ENCODE measurements around the gene PRTG. TPM values are rescaled to one million over a fixed set of nuclear protein-coding genes. Genes with fewer than 3 reads are reported as not detected.

Gene PRTG
- total RNA-seq, 1 donor from 2014 or later: 574 TPM

GRCh38 chr15:55683376-55683775 is 59.6 kb downstream of the PRTG start:
- Histone ChIP-seq H3K27me3 (no peaks in the 10 kb centered on the region), H4K20me1 (ENCODE audit: low read depth) (peaks cover 87% of the 10 kb centered on the region), H3K4me2 (no peak overlapping the region), H2AFZ (replicated peaks) (no peak overlapping the region), H3K79me2 (ENCODE audit: low read depth) (peaks cover 64% of the 10 kb centered on the region), H3K27ac (no peak overlapping the region), H3K36me3 (peaks cover 17% of the 10 kb centered on the region), H3K9me3 (ENCODE audit: low read depth) (no peaks in the 10 kb centered on the region), H3F3A (ENCODE audit: low read depth) (peaks cover 48% of the 10 kb centered on the region), H3K9ac (no peak overlapping the region), H3K4me3 (no peak overlapping the region), H3K4me1 (peaks cover 35% of the 10 kb centered on the region)
- H3K27me3 Mint-ChIP-seq (ENCODE audit: insufficient read depth, low read depth): no peaks in the 10 kb centered on the region
- peaks cover 43% of the 10 kb centered on the region for H3K36me3 Mint-ChIP-seq
- no peak for TF ChIP-seq CTCF (IDR thresholded peaks at IDR 0.05)
- TF ChIP-seq EZH2 (IDR thresholded peaks at IDR 0.05): no peak
- TF ChIP-seq EZH2phosphoT487 (IDR thresholded peaks at IDR 0.05): no peak
- H3K4me3 Mint-ChIP-seq: no peak overlapping the region
- no peak for DNase-seq (ENCODE audit: low spot score)
- H3K4me1 Mint-ChIP-seq: peaks cover 58% of the 10 kb centered on the region
- H3K27ac Mint-ChIP-seq: no peak overlapping the region
- no peaks in the 10 kb centered on the region for H3K9me3 Mint-ChIP-seq

GRCh38 chr15:55681631-55682030 is 61.3 kb downstream of the PRTG start:
- Histone ChIP-seq H3K27me3 (no peaks in the 10 kb centered on the region), H3K9me3 (ENCODE audit: low read depth) (no peaks in the 10 kb centered on the region), H3K4me2 (no peak overlapping the region), H3K79me2 (ENCODE audit: low read depth) (peaks cover 56% of the 10 kb centered on the region), H3K36me3 (peaks cover 28% of the 10 kb centered on the region), H3K4me3 (no peak overlapping the region), H3K4me1 (peaks cover 35% of the 10 kb centered on the region), H3K27ac (no peak overlapping the region), H4K20me1 (ENCODE audit: low read depth) (peaks cover 87% of the 10 kb centered on the region), H2AFZ (replicated peaks) (no peak overlapping the region), H3F3A (ENCODE audit: low read depth) (peaks cover 55% of the 10 kb centered on the region), H3K9ac (no peak overlapping the region)
- no peaks in the 10 kb centered on the region for H3K9me3 Mint-ChIP-seq
- H3K36me3 Mint-ChIP-seq: peaks cover 38% of the 10 kb centered on the region
- no peak for DNase-seq (ENCODE audit: low spot score)
- no peak overlapping the region for H3K4me3 Mint-ChIP-seq
- no peak overlapping the region for H3K27ac Mint-ChIP-seq
- TF ChIP-seq EZH2phosphoT487 (IDR thresholded peaks at IDR 0.05) (no peak), EZH2 (IDR thresholded peaks at IDR 0.05) (no peak), CTCF (IDR thresholded peaks at IDR 0.05) (no peak)
- H3K27me3 Mint-ChIP-seq (ENCODE audit: insufficient read depth, low read depth): no peaks in the 10 kb centered on the region
- H3K4me1 Mint-ChIP-seq: peaks cover 59% of the 10 kb centered on the region

GRCh38 chr15:55676507-55676906 is 66.4 kb downstream of the PRTG start:
- no peaks in the 10 kb centered on the region for H3K27me3 Mint-ChIP-seq (ENCODE audit: insufficient read depth, low read depth)
- peaks cover 63% of the 10 kb centered on the region for H3F3A ChIP-seq (ENCODE audit: low read depth)
- H3K4me3 Mint-ChIP-seq: peak overlapping the region; percentile 58
- TF ChIP-seq EZH2phosphoT487 (IDR thresholded peaks at IDR 0.05): no peak
- peaks cover 33% of the 10 kb centered on the region for H3K36me3 Mint-ChIP-seq
- H3K9me3 ChIP-seq (ENCODE audit: low read depth): no peaks in the 10 kb centered on the region
- peaks cover 57% of the 10 kb centered on the region for H3K4me1 ChIP-seq
- peak; percentile 67 for DNase-seq (ENCODE audit: low spot score)
- peaks cover 41% of the 10 kb centered on the region for H3K36me3 ChIP-seq
- peaks cover 52% of the 10 kb centered on the region for H3K79me2 ChIP-seq (ENCODE audit: low read depth)
- H3K27me3 ChIP-seq: no peaks in the 10 kb centered on the region
- peak overlapping the region; percentile 94 for H3K27ac Mint-ChIP-seq
- H4K20me1 ChIP-seq (ENCODE audit: low read depth): peaks cover 66% of the 10 kb centered on the region
- H3K9ac ChIP-seq: no peak overlapping the region
- peak overlapping the region; percentile 71 for H3K4me2 ChIP-seq
- no peaks in the 10 kb centered on the region for H3K9me3 Mint-ChIP-seq
- H3K27ac ChIP-seq: peak overlapping the region; percentile 94
- H3K4me3 ChIP-seq: peak overlapping the region; percentile 25
- H3K4me1 Mint-ChIP-seq: peaks cover 73% of the 10 kb centered on the region
- no peak overlapping the region for H2AFZ ChIP-seq (replicated peaks)

- Histone ChIP-seq H3K27ac (no peak overlapping the region), H3K27me3 (no peaks in the 10 kb centered on the region), H3K36me3 (peaks cover 47% of the 10 kb centered on the region), H3K4me2 (no peak overlapping the region), H3F3A (ENCODE audit: low read depth) (peaks cover 42% of the 10 kb centered on the region), H3K9me3 (ENCODE audit: low read depth) (no peaks in the 10 kb centered on the region), H3K4me3 (no peak overlapping the region), H3K79me2 (ENCODE audit: low read depth) (peaks cover 65% of the 10 kb centered on the region), H4K20me1 (ENCODE audit: low read depth) (peaks cover 59% of the 10 kb centered on the region), H3K9ac (no peak overlapping the region), H3K4me1 (peaks cover 57% of the 10 kb centered on the region), H2AFZ (replicated peaks) (no peak overlapping the region)
- Mint-ChIP-seq H3K4me3 (no peak overlapping the region), H3K27ac (peak overlapping the region; percentile 88), H3K9me3 (no peaks in the 10 kb centered on the region), H3K27me3 (ENCODE audit: insufficient read depth, low read depth) (no peaks in the 10 kb centered on the region), H3K36me3 (peaks cover 24% of the 10 kb centered on the region), H3K4me1 (peaks cover 89% of the 10 kb centered on the region)
- no peak for DNase-seq (ENCODE audit: low spot score)
- TF ChIP-seq EZH2phosphoT487 (IDR thresholded peaks at IDR 0.05) (no peak), CTCF (IDR thresholded peaks at IDR 0.05) (no peak), EZH2 (IDR thresholded peaks at IDR 0.05) (no peak)
Observed at GRCh38 chr15:55673287-55673686, 69.7 kb downstream of the PRTG start.
